CD14-positive monocyte (primary cell): Measurements from ENCODE around the gene B3GNT7. TPM values are rescaled to one million over a fixed set of nuclear protein-coding genes. Genes with fewer than 3 reads are reported as not detected.
"Not testable (repeated sequence)": the region's sequence is repeated elsewhere in the genome, so short reads cannot be mapped to it uniquely, and the experiment has no call there.

Source experiments
- DNase-seq, 3 donors: peaks; one replicate each; pipeline ENCODE4 v3.0.0-alpha.2; 2011 to 2022
- H2AFZ ChIP-seq: 2 replicates; pipeline ENCODE4 v1.6.0; 2012; ENCODE audit warnings: mild to moderate bottlenecking, low read depth, low read length, inconsistent platforms; ENCODE audit not compliant: insufficient read depth, poor library complexity, severe bottlenecking
- H3K27ac ChIP-seq, 2 donors: 1 replicate in 1 of 2; 2 replicates in 1 of 2; pipeline ENCODE4 v1.5.1; 2012 to 2013; ENCODE audit warnings: low read length in 2 of 2, control low read depth in 1 of 2, inconsistent platforms in 1 of 2, low read depth in 1 of 2, mild to moderate bottlenecking in 1 of 2
- H3K27me3 ChIP-seq, 2 donors: one replicate each; pipeline versions ENCODE4 v1.6.0 to v1.6.1; 2011 to 2013; ENCODE audit warnings: low read length in 2 of 2; ENCODE audit not compliant: control insufficient read depth in 2 of 2, insufficient read depth in 2 of 2
- H3K36me3 ChIP-seq, 2 donors: replicated peaks in 1 of 2; 1 replicate in 1 of 2; 2 replicates in 1 of 2; pipeline versions ENCODE4 v1.5.1 to v1.6.1; 2012 to 2013; ENCODE audit warnings: low read length in 2 of 2, control low read depth in 1 of 2, inconsistent platforms in 1 of 2, mild to moderate bottlenecking in 1 of 2; ENCODE audit not compliant: insufficient read depth in 2 of 2, control insufficient read depth in 1 of 2
- H3K4me1 ChIP-seq, 2 donors: 1 replicate in 1 of 2; 2 replicates in 1 of 2; pipeline versions ENCODE4 v1.5.1 to v1.6.1; 2012 to 2013; ENCODE audit warnings: low read length in 2 of 2, control low read depth in 1 of 2, inconsistent platforms in 1 of 2, mild to moderate bottlenecking in 1 of 2, moderate library complexity in 1 of 2; ENCODE audit not compliant: insufficient read depth in 2 of 2, control insufficient read depth in 1 of 2
- H3K4me2 ChIP-seq: replicated peaks from 2 replicates; pipeline ENCODE3; 2012; ENCODE audit warnings: low read length, moderate library complexity, mild to moderate bottlenecking; ENCODE audit not compliant: poor library complexity, severe bottlenecking; ENCODE audit errors: extremely low read depth
- H3K4me3 ChIP-seq, 3 experiments: fragments of 200-600 bp in 1 of 3; sonication (generic) in 1 of 3; replicated peaks in 1 of 3; 1 replicate in 2 of 3; 2 replicates in 1 of 3; pipeline ENCODE4 v1.5.1; 2011 to 2013; ENCODE audit warnings: low read length in 3 of 3, mild to moderate bottlenecking in 3 of 3, control low read depth in 2 of 3, low read depth in 2 of 3, inconsistent platforms in 1 of 3, moderate library complexity in 1 of 3
- H3K79me2 ChIP-seq: 2 replicates; pipeline ENCODE4 v1.6.0; 2012; ENCODE audit warnings: mild to moderate bottlenecking, control low read depth, inconsistent platforms, low read length, moderate library complexity; ENCODE audit not compliant: insufficient read depth
- H3K9ac ChIP-seq: 2 replicates; pipeline ENCODE4 v1.6.0; 2017; ENCODE audit warnings: low read length, mild to moderate bottlenecking; ENCODE audit not compliant: insufficient read depth, poor library complexity, severe bottlenecking
- H3K9me3 ChIP-seq, 2 donors: replicated peaks in 1 of 2; 1 replicate in 1 of 2; 2 replicates in 1 of 2; pipeline versions ENCODE4 v1.5.1 to v1.6.1; 2012 to 2013; ENCODE audit warnings: low read length in 2 of 2, control low read depth in 1 of 2; ENCODE audit not compliant: control insufficient read depth in 1 of 2, insufficient read depth in 1 of 2
- H4K20me1 ChIP-seq: 2 replicates; pipeline ENCODE4 v1.6.0; 2012; ENCODE audit warnings: mild to moderate bottlenecking, low read length, control low read depth, moderate library complexity; ENCODE audit not compliant: insufficient read depth
- H3K27ac Mint-ChIP-seq, 7 donors: one replicate each; pipeline ENCODE4 v1.8.0; 2020; ENCODE audit warnings: mild to moderate bottlenecking in 7 of 7, mixed read lengths in 7 of 7, moderate library complexity in 6 of 7, inconsistent platforms in 2 of 7
- H3K27me3 Mint-ChIP-seq, 3 donors: one replicate each; pipeline ENCODE4 v1.8.0; 2021 to 2022; ENCODE audit warnings: low read depth in 3 of 3, mild to moderate bottlenecking in 3 of 3, mixed read lengths in 3 of 3, moderate library complexity in 3 of 3, inconsistent platforms in 1 of 3
- H3K36me3 Mint-ChIP-seq, 2 donors: one replicate each; pipeline ENCODE4 v1.8.0; 2020; ENCODE audit warnings: mixed read lengths in 2 of 2, inconsistent platforms in 1 of 2, mild to moderate bottlenecking in 1 of 2
- H3K4me1 Mint-ChIP-seq: one replicate; pipeline ENCODE4 v1.8.0; 2020; ENCODE audit warnings: mild to moderate bottlenecking, mixed read lengths
- H3K4me3 Mint-ChIP-seq, 2 donors: one replicate each; pipeline ENCODE4 v1.8.0; 2020; ENCODE audit warnings: mild to moderate bottlenecking in 2 of 2, mixed read lengths in 2 of 2, moderate library complexity in 1 of 2
- H3K9me3 Mint-ChIP-seq, 7 donors: one replicate each; pipeline ENCODE4 v1.8.0; 2020 to 2022; ENCODE audit warnings: mixed read lengths in 7 of 7, mild to moderate bottlenecking in 6 of 7, moderate library complexity in 6 of 7, inconsistent platforms in 2 of 7
- WGBS: methylation state at CpG from one replicate; pipeline ENCODE4 v1.1.5; 2013; ENCODE audit warnings: missing lambda C conversion rate; ENCODE audit not compliant: insufficient coverage; 5-methylcytosine and 5-hydroxymethylcytosine counted together
- intact Hi-C, 2 donors: fragments of 100-400 bp; cut with micrococcal nuclease; formaldehyde crosslinking; loops; one replicate each; pipeline versions ENCODE4 v1.15.0 to v1.15.1; 2023
- polyA plus RNA-seq, 3 donors: library from polyadenylated mRNA; depleted of rRNA in 1 of 3; unstranded in 2 of 3; stranded (reverse) in 1 of 3; fragments of 300-500 nt in 2 of 3; fragments of >200 nt in 1 of 3; fragmentation: Illumina TruSeq in 2 of 3; gene quantifications; 1 replicate in 2 of 3; 2 replicates in 1 of 3; pipeline ENCODE4 v1.2.3, GENCODE V29; 2012 to 2021
- TF ChIP-seq, protein P1 (sequence below): fragments of 200-600 bp; IDR thresholded peaks from one replicate; pipeline ENCODE4 v1.8.0; 2022; ENCODE audit warnings: antibody characterized with exemption, mild to moderate bottlenecking

Gene B3GNT7
- polyA plus RNA-seq, 3 donors, result 0.05 TPM; not detected in 2

GRCh38 chr2:231374771-231375170 lies 20.7 kb upstream of the B3GNT7 start:
- Histone ChIP-seq H3K4me1 (peaks cover 4 to 8% of the 10 kb centered on the region in 2 donors), H3K4me3 (no peak overlapping the region), H4K20me1 (no peaks in the 10 kb centered on the region), H3K27me3 (no peaks in the 10 kb centered on the region), H3K4me2 (no peak overlapping the region), H2AFZ (no peak overlapping the region), H3K79me2 (no peaks in the 10 kb centered on the region), H3K9ac (no peak overlapping the region), H3K27ac (no peak overlapping the region), H3K36me3 (no peaks in the 10 kb centered on the region), H3K9me3 (no peaks in the 10 kb centered on the region)
- Mint-ChIP-seq H3K27me3 (peaks cover 0 to 2% (median 2%) of the 10 kb centered on the region in 3 donors), H3K36me3 (peaks cover 0 to 2% of the 10 kb centered on the region in 2 donors), H3K4me3 (no peak overlapping the region), H3K9me3 (no peaks in the 10 kb centered on the region), H3K4me1 (peaks cover 16% of the 10 kb centered on the region), H3K27ac (no peak overlapping the region)
- TF ChIP-seq, protein P1, sequence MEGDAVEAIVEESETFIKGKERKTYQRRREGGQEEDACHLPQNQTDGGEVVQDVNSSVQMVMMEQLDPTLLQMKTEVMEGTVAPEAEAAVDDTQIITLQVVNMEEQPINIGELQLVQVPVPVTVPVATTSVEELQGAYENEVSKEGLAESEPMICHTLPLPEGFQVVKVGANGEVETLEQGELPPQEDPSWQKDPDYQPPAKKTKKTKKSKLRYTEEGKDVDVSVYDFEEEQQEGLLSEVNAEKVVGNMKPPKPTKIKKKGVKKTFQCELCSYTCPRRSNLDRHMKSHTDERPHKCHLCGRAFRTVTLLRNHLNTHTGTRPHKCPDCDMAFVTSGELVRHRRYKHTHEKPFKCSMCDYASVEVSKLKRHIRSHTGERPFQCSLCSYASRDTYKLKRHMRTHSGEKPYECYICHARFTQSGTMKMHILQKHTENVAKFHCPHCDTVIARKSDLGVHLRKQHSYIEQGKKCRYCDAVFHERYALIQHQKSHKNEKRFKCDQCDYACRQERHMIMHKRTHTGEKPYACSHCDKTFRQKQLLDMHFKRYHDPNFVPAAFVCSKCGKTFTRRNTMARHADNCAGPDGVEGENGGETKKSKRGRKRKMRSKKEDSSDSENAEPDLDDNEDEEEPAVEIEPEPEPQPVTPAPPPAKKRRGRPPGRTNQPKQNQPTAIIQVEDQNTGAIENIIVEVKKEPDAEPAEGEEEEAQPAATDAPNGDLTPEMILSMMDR, result no peak
- intact Hi-C loops, result no loop called here
- no peak for DNase-seq
- WGBS, result 100% methylated on average over 2 of the region's 2 CpGs

GRCh38 chr2:231375994-231376615 lies 19.4 kb upstream of the B3GNT7 start:
- H3K79me2 ChIP-seq, H4K20me1 ChIP-seq, H3K9me3 ChIP-seq, H3K9ac ChIP-seq, H3K27me3 Mint-ChIP-seq, H3K36me3 ChIP-seq, intact Hi-C loops, H3K4me3 ChIP-seq, H3K4me3 Mint-ChIP-seq, H3K9me3 Mint-ChIP-seq, DNase-seq, H3K27me3 ChIP-seq, H3K36me3 Mint-ChIP-seq, H3K4me2 ChIP-seq, H3K4me1 ChIP-seq, H3K27ac ChIP-seq, H3K27ac Mint-ChIP-seq, H2AFZ ChIP-seq: not testable (repeated sequence)
- 100% methylated on average over 1 of the region's 11 CpGs for WGBS
- H3K4me1 Mint-ChIP-seq, result peaks cover 13% of the 10 kb centered on the region
